Measurements from ENCODE around the gene ZC3H11A. TPM values are rescaled to one million over a fixed set of nuclear protein-coding genes. Genes with fewer than 3 reads are reported as not detected.

ZC3H11A gene
- total and polyA plus RNA-seq, 2 of the 4 experiments (the other 2 are of a cell fraction) = 52.1 to 66.5 TPM

- ChIA-PET CTCF (no interaction called here), POLR2A (ENCODE audit: unreplicated experiment) (no interaction called here)
- Histone ChIP-seq H3K9ac (ENCODE audit: low read depth, low read length) (no peak overlapping the region), H3K4me2 (ENCODE audit: low read depth, low read length) (no peak overlapping the region), H3K27ac (ENCODE audit: insufficient read depth, low read length) (no peak overlapping the region), H2BK120ac (ENCODE audit: low read depth, low read length) (no peak overlapping the region), H3K4me1 (ENCODE audit: control insufficient read depth, insufficient read depth, low read length) (0 out of 2 replicates have a peak, but pooled peaks cover 3% of the 10 kb centered on the region), H3K9me3 (ENCODE audit: control insufficient read depth, insufficient read depth, low read length) (no peaks in the 10 kb centered on the region), H3K36me3 (ENCODE audit: control insufficient read depth, insufficient read depth, low read length) (peaks cover 26% of the 10 kb centered on the region), H3K4me3 (ENCODE audit: insufficient read depth, low read depth, low read length) (no peak overlapping the region), H4K5ac (ENCODE audit: low read depth, low read length) (no peak overlapping the region), H3K14ac (replicated peaks; ENCODE audit: low read depth, low read length) (no peak overlapping the region), H4K20me1 (ENCODE audit: insufficient read depth, low read length) (peaks cover 62% of the 10 kb centered on the region), H3K23ac (ENCODE audit: low read depth, low read length) (no peak overlapping the region), H2AFZ (replicated peaks; ENCODE audit: low read length, poor library complexity) (no peak overlapping the region), H3K56ac (ENCODE audit: extremely low read depth, insufficient read depth, low read length) (no peak overlapping the region), H4K91ac (ENCODE audit: insufficient read depth, low read depth, low read length) (no peak overlapping the region), H3K9me1 (ENCODE audit: insufficient read depth, low read length) (peaks cover 18% of the 10 kb centered on the region), H2AK9ac (replicated peaks; ENCODE audit: low read depth, low read length, poor library complexity) (no peak overlapping the region), H2AK5ac (ENCODE audit: low read depth, low read length) (no peak overlapping the region), H4K8ac (ENCODE audit: low read depth in 2 of 2, low read length in 2 of 2) (no peak overlapping the region), H3K18ac (ENCODE audit: low read depth, low read length) (no peak overlapping the region), H3K27me3 (ENCODE audit: control insufficient read depth, insufficient read depth, low read length) (no peaks in the 10 kb centered on the region), H2BK5ac (ENCODE audit: low read depth, low read length, poor library complexity, severe bottlenecking) (no peak overlapping the region), H3K4ac (ENCODE audit: low read depth, low read length) (no peak overlapping the region), H3K79me1 (ENCODE audit: low read depth in 1 of 2, low read length in 2 of 2) (peaks cover 7 to 44% of the 10 kb centered on the region in 2 experiments; a peak in 3 of 4 replicates), H2BK15ac (ENCODE audit: low read depth, low read length) (no peak overlapping the region), H2BK20ac (ENCODE audit: low read depth, low read length) (no peak overlapping the region)
- in situ Hi-C loops (cut with MboI; ENCODE audit: low sequenced_read_pairs) (no loop called here), intact Hi-C loops (cut with micrococcal nuclease) (loop anchor here (10.0 kb wide), 1 partner anchor 91 kb away; no protein-coding TSS in a partner anchor), dilution Hi-C loops (cut with HindIII; ENCODE audit: low sequenced_read_pairs, unreplicated experiment) (no loop called here)
- TF ChIP-seq MAFK (IDR thresholded peaks at IDR 0.05; ENCODE audit: low read depth, low read length) = no peak
- TF ChIP-seq, protein P1, sequence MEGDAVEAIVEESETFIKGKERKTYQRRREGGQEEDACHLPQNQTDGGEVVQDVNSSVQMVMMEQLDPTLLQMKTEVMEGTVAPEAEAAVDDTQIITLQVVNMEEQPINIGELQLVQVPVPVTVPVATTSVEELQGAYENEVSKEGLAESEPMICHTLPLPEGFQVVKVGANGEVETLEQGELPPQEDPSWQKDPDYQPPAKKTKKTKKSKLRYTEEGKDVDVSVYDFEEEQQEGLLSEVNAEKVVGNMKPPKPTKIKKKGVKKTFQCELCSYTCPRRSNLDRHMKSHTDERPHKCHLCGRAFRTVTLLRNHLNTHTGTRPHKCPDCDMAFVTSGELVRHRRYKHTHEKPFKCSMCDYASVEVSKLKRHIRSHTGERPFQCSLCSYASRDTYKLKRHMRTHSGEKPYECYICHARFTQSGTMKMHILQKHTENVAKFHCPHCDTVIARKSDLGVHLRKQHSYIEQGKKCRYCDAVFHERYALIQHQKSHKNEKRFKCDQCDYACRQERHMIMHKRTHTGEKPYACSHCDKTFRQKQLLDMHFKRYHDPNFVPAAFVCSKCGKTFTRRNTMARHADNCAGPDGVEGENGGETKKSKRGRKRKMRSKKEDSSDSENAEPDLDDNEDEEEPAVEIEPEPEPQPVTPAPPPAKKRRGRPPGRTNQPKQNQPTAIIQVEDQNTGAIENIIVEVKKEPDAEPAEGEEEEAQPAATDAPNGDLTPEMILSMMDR (conservative IDR thresholded peaks at IDR 0.05; ENCODE audit: low read depth, low read length) = no peak
- no peak for TF ChIP-seq BHLHE40 (IDR thresholded peaks at IDR 0.05; ENCODE audit: low read depth, low read length)
- no peak for TF ChIP-seq MXI1 (IDR thresholded peaks at IDR 0.05; ENCODE audit: borderline replicate concordance, low read depth, low read length)
- no peak for TF ChIP-seq CHD1 (IDR thresholded peaks at IDR 0.05; ENCODE audit: low read depth, low read length)
- no peak for TF ChIP-seq RFX5 (IDR thresholded peaks at IDR 0.05; ENCODE audit: low read depth, low read length)
- TF ChIP-seq FOS (IDR thresholded peaks at IDR 0.05; ENCODE audit: low read depth, low read length) = no peak
- TF ChIP-seq RAD21 (IDR thresholded peaks at IDR 0.05; ENCODE audit: low read length) = no peak
- TF ChIP-seq POLR2A (IDR thresholded peaks at IDR 0.05; ENCODE audit: low read depth, low read length) = no peak
- no peak for TF ChIP-seq SMC3 (IDR thresholded peaks at IDR 0.05; ENCODE audit: low read depth, low read length)
- TF ChIP-seq MAZ (IDR thresholded peaks at IDR 0.05; ENCODE audit: borderline replicate concordance, low read depth, low read length) = no peak
- TF ChIP-seq RCOR1 (IDR thresholded peaks at IDR 0.05; ENCODE audit: insufficient replicate concordance, low read length) = no peak
- no peak for TF ChIP-seq ELK1 (IDR thresholded peaks at IDR 0.05; ENCODE audit: borderline replicate concordance, low read depth, low read length)
- TF ChIP-seq NFE2L2 (IDR thresholded peaks at IDR 0.05; ENCODE audit: low read depth, low read length) = no peak
- TF ChIP-seq, protein P2, sequence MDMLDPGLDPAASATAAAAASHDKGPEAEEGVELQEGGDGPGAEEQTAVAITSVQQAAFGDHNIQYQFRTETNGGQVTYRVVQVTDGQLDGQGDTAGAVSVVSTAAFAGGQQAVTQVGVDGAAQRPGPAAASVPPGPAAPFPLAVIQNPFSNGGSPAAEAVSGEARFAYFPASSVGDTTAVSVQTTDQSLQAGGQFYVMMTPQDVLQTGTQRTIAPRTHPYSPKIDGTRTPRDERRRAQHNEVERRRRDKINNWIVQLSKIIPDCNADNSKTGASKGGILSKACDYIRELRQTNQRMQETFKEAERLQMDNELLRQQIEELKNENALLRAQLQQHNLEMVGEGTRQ (IDR thresholded peaks at IDR 0.05; ENCODE audit: low read depth, low read length) = no peak
- WGBS, 2 experiments (ENCODE audit: extremely low coverage in 2 of 2, insufficient read length in 1 of 2) = 100% methylated on average over 4 of the region's 7 CpGs; no CpG with 5 or more reads in 1 of the 2 experiments
- BruUV-seq (replicated peaks) = no TSS peak
- no peak for DNase-seq
- ATAC-seq (ENCODE audit: low read depth) = no peak
Measured at GRCh38 chr1:203805689-203806088, 10.3 kb downstream of the ZC3H11A start.
